Neural cell (in vitro differentiated cells): ENCODE data around the gene FBXO2. TPM values are rescaled to one million over a fixed set of nuclear protein-coding genes. Genes with fewer than 3 reads are reported as not detected.

ENCODE experiments used
- H2AFZ ChIP-seq: fragments of 200-600, 300-800 bp; sonication (generic), shearing (Covaris generic); 2 replicates; pipeline ENCODE4 v1.6.0; 2014; ENCODE audit warnings: low read depth, mild to moderate bottlenecking, antibody characterized with exemption, low read length, moderate library complexity
- H3F3A ChIP-seq: fragments of 200-600 bp; shearing (Covaris generic); 2 replicates; pipeline ENCODE4 v1.6.1; 2016; ENCODE audit warnings: mild to moderate bottlenecking, moderate library complexity, mixed read lengths, antibody characterized with exemption, low read length; ENCODE audit not compliant: insufficient read depth, poor library complexity, severe bottlenecking
- H3K27ac ChIP-seq: fragments of 200-600, 300-800 bp; sonication (generic), shearing (Covaris generic); 2 replicates; pipeline ENCODE4 v1.5.1; 2014; ENCODE audit warnings: mild to moderate bottlenecking, low read length, moderate library complexity
- H3K27me3 ChIP-seq: fragments of 300-800, 200-600 bp; sonication (generic), shearing (Covaris generic); 2 replicates; pipeline ENCODE4 v1.6.0; 2014; ENCODE audit warnings: mild to moderate bottlenecking, low read depth, low read length, moderate library complexity; ENCODE audit not compliant: insufficient read depth
- H3K36me3 ChIP-seq: fragments of 300-800, 200-600 bp; sonication (generic), shearing (Covaris generic); 2 replicates; pipeline ENCODE4 v1.5.1; 2014; ENCODE audit warnings: mild to moderate bottlenecking, antibody characterized with exemption, low read length, moderate library complexity; ENCODE audit not compliant: insufficient read depth
- H3K4me2 ChIP-seq: fragments of 300-800, 200-600 bp; sonication (generic), shearing (Covaris generic); 2 replicates; pipeline ENCODE4 v1.6.0; 2014; ENCODE audit warnings: mild to moderate bottlenecking, low read length
- H3K4me3 ChIP-seq: fragments of 300-800, 200-600 bp; sonication (generic), shearing (Covaris generic); 2 replicates; pipeline ENCODE4 v1.5.1; 2014; ENCODE audit warnings: mild to moderate bottlenecking, low read length, moderate library complexity
- H3K79me2 ChIP-seq: fragments of 200-600 bp; shearing (Covaris generic); replicated peaks from 2 replicates; pipeline ENCODE4 v1.6.0; 2014; ENCODE audit warnings: mild to moderate bottlenecking, low read length, moderate library complexity; ENCODE audit not compliant: insufficient read depth
- H3K9ac ChIP-seq: fragments of 300-800, 200-600 bp; sonication (generic), shearing (Covaris generic); 2 replicates; pipeline ENCODE4 v1.6.1; 2016; ENCODE audit warnings: mild to moderate bottlenecking, low read length, mixed read lengths
- H3K9me2 ChIP-seq: fragments of 200-600 bp; shearing (Covaris generic); 2 replicates; pipeline ENCODE4 v1.6.1; 2016; ENCODE audit warnings: mild to moderate bottlenecking, low read length, mixed read lengths; ENCODE audit not compliant: insufficient read depth
- H3K9me3 ChIP-seq: fragments of 200-600, 300-800 bp; sonication (generic), shearing (Covaris generic); 2 replicates; pipeline ENCODE4 v1.6.1; 2016; ENCODE audit warnings: mild to moderate bottlenecking, mixed run types, low read length, moderate library complexity, mixed read lengths
- H4K20me1 ChIP-seq: fragments of 200-600 bp; shearing (Covaris generic); 2 replicates; pipeline ENCODE4 v1.6.1; 2016; ENCODE audit warnings: mild to moderate bottlenecking, mixed run types; ENCODE audit not compliant: insufficient read depth
- CTCF ChIP-seq: fragments of 450-650 bp; IDR thresholded peaks from 2 replicates; pipeline ENCODE4 v1.5.1; 2014; ENCODE audit warnings: antibody characterized with exemption, mild to moderate bottlenecking, moderate library complexity; ENCODE audit not compliant: poor library complexity, severe bottlenecking
- EP300 ChIP-seq: fragments of 450-650 bp; conservative IDR thresholded peaks from 2 replicates; pipeline ENCODE4 v1.6.1; 2014; ENCODE audit warnings: antibody characterized with exemption, mild to moderate bottlenecking, moderate library complexity; ENCODE audit not compliant: poor library complexity, severe bottlenecking
- EZH2 ChIP-seq: fragments of 200-600, 300-800 bp; shearing (Covaris generic), sonication (generic); IDR thresholded peaks from 2 replicates; pipeline ENCODE4 v1.6.1; 2014; ENCODE audit warnings: antibody characterized with exemption, low read length, borderline replicate concordance, mild to moderate bottlenecking; ENCODE audit not compliant: insufficient read depth, poor library complexity, severe bottlenecking
- MXI1 ChIP-seq: fragments of 450-650 bp; conservative IDR thresholded peaks from 2 replicates; pipeline ENCODE4 v1.6.1; 2014; ENCODE audit warnings: antibody characterized with exemption, mild to moderate bottlenecking; ENCODE audit not compliant: poor library complexity, severe bottlenecking
- POLR2AphosphoS5 ChIP-seq: IDR thresholded peaks from 2 replicates; pipeline ENCODE4 v1.6.1; 2012
- RAD21 ChIP-seq: fragments of 450-650 bp; conservative IDR thresholded peaks from 2 replicates; pipeline ENCODE4 v1.6.1; 2014; ENCODE audit warnings: antibody characterized with exemption, mild to moderate bottlenecking, moderate library complexity
- REST ChIP-seq: IDR thresholded peaks from 2 replicates; pipeline ENCODE4 v1.6.1; 2012; ENCODE audit warnings: borderline replicate concordance
- SMC3 ChIP-seq: fragments of 450-650 bp; conservative IDR thresholded peaks from 2 replicates; pipeline ENCODE4 v1.6.1; 2014; ENCODE audit warnings: antibody characterized with exemption, mild to moderate bottlenecking, moderate library complexity; ENCODE audit not compliant: poor library complexity
- TAF1 ChIP-seq: IDR thresholded peaks from 2 replicates; pipeline ENCODE4 v1.6.1; 2012; ENCODE audit warnings: low read depth
- polyA plus RNA-seq: library from polyadenylated mRNA; depleted of rRNA; stranded (reverse); fragments of >200 nt; gene quantifications from 2 replicates; pipeline ENCODE4 v1.2.3, GENCODE V29; 2014

The FBXO2 gene
- polyA plus RNA-seq, 1 donor from 2014 or later: 16.6 TPM

- Histone ChIP-seq H3K9ac (no peak overlapping the region), H3K27me3 (no peaks in the 10 kb centered on the region), H3K4me2 (no peak overlapping the region), H3K79me2 (no peaks in the 10 kb centered on the region), H3K4me3 (no peak overlapping the region), H3K36me3 (no peaks in the 10 kb centered on the region), H3K9me3 (no peaks in the 10 kb centered on the region), H3K9me2 (no peaks in the 10 kb centered on the region), H2AFZ (no peak overlapping the region), H3K27ac (no peak overlapping the region), H4K20me1 (no peaks in the 10 kb centered on the region), H3F3A (no peaks in the 10 kb centered on the region)
- TF ChIP-seq SMC3 (no peak), EZH2 (no peak), MXI1 (no peak), REST (no peak), RAD21 (no peak), CTCF (no peak), POLR2AphosphoS5 (no peak), EP300 (no peak)
Measured at GRCh38 chr1:11641776-11642305, 12.4 kb downstream of the FBXO2 start.

GRCh38 chr1:11640944-11641343 is 13.3 kb downstream of the FBXO2 start:
- no peaks in the 10 kb centered on the region for H3K79me2 ChIP-seq
- H3K4me3 ChIP-seq: no peak overlapping the region
- TF ChIP-seq MXI1 (no peak), CTCF (no peak), SMC3 (no peak), EZH2 (no peak), TAF1 (no peak), POLR2AphosphoS5 (no peak), RAD21 (no peak), EP300 (no peak), REST (no peak)

More at GRCh38 chr1:11640944-11641343, 13.3 kb downstream of the FBXO2 start:
- Histone ChIP-seq H3K27ac (no peak overlapping the region), H3K36me3 (no peaks in the 10 kb centered on the region), H3K27me3 (no peaks in the 10 kb centered on the region), H3F3A (no peaks in the 10 kb centered on the region), H3K9me3 (no peaks in the 10 kb centered on the region), H3K9ac (no peak overlapping the region), H4K20me1 (no peaks in the 10 kb centered on the region), H2AFZ (no peak overlapping the region), H3K9me2 (no peaks in the 10 kb centered on the region), H3K4me2 (no peak overlapping the region)
